HepG2 (cell line): Measurements from ENCODE around the gene NBPF4. TPM values are rescaled to one million over a fixed set of nuclear protein-coding genes. Genes with fewer than 3 reads are reported as not detected.

ENCODE experiments used
- ATAC-seq: fragments of 200-7000 bp; cut with Tn5 transposase; 3 replicates; pipeline ENCODE4 v1.9.1; 2020; ENCODE audit warnings: mild to moderate bottlenecking, moderate library complexity
- BruUV-seq: library from RNA; stranded (reverse); fragments of 400-500 nt; replicated peaks from 2 replicates; lab custom pipeline; 2021; lab: Mats Ljungman, UMichigan
- CTCF ChIA-PET: fragments of 300-600 bp; formaldehyde crosslinking; extraction: SDS; loops from one replicate; lab custom pipeline; 2021; ENCODE audit warnings: low total read pairs, inconsistent platforms, low intra/inter-chr PET ratio; lab: Yijun Ruan, JAX
- POLR2A ChIA-PET: fragments of 350-600 bp; sonication (Branson Sonifier 250); formaldehyde crosslinking; loops from one replicate; lab custom pipeline; 2020; ENCODE audit warnings: antibody characterized with exemption, inconsistent platforms; lab: Yijun Ruan, JAX
- DNase-seq: peaks from one replicate; pipeline ENCODE4 v3.0.0-alpha.2; 2015; ENCODE audit warnings: low spot score
- FAIRE-seq: peaks from 3 replicates; lab custom pipeline; 2011; peaks lifted over from hg19 to GRCh38; lab: Jason Lieb, UNC
- H2AFZ ChIP-seq: one replicate; pipeline ENCODE4 v1.6.1; 2011; ENCODE audit warnings: low read length, inconsistent platforms
- H3K27ac ChIP-seq: fragments of 300-600 bp; 3 replicates; pipeline ENCODE4 v1.8.0; 2011; ENCODE audit warnings: mixed run types, mild to moderate bottlenecking, mixed read lengths, low read length, inconsistent platforms; ENCODE audit not compliant: insufficient read depth; ENCODE audit errors: extremely low read length
- H3K27me3 ChIP-seq, 2 experiments: fragments of 200-600 bp in 1 of 2; 2 replicates in 1 of 2; 3 replicates in 1 of 2; pipeline versions ENCODE4 v1.6.0 to v1.8.0; 2011; ENCODE audit warnings: low read length in 2 of 2, mild to moderate bottlenecking in 2 of 2, moderate library complexity in 2 of 2, inconsistent platforms in 1 of 2; ENCODE audit not compliant: insufficient read depth in 2 of 2, control insufficient read depth in 1 of 2
- H3K36me3 ChIP-seq, 2 experiments: fragments of 200-600 bp in 1 of 2; replicated peaks in 1 of 2; 2 replicates in 1 of 2; 3 replicates in 1 of 2; pipeline versions ENCODE4 v1.5.1 to v1.8.0; 2011; ENCODE audit warnings: low read length in 2 of 2, inconsistent platforms in 1 of 2; ENCODE audit not compliant: insufficient read depth in 2 of 2, control insufficient read depth in 1 of 2
- H3K4me1 ChIP-seq: 2 replicates; pipeline ENCODE4 v1.5.1; 2012; ENCODE audit warnings: low read length, inconsistent platforms; ENCODE audit not compliant: insufficient read depth
- H3K4me2 ChIP-seq: 2 replicates; pipeline ENCODE4 v1.6.0; 2011; ENCODE audit warnings: low read depth, low read length, inconsistent platforms
- H3K4me3 ChIP-seq, 3 experiments: fragments of 200-600 bp in 1 of 3; sonication (generic), shearing (Covaris generic) in 1 of 3; replicated peaks in 1 of 3; 2 replicates each; pipeline ENCODE4 v1.5.1; 2011 to 2016; ENCODE audit warnings: low read length in 3 of 3, inconsistent platforms in 2 of 3, low read depth in 2 of 3, mild to moderate bottlenecking in 2 of 3, control low read depth in 1 of 3, mixed read lengths in 1 of 3; ENCODE audit not compliant: insufficient read depth in 1 of 3
- H3K79me2 ChIP-seq: one replicate; pipeline ENCODE4 v1.6.1; 2011; ENCODE audit warnings: low read length, inconsistent platforms; ENCODE audit not compliant: insufficient read depth
- H3K9ac ChIP-seq: 2 replicates; pipeline ENCODE4 v1.6.0; 2011; ENCODE audit warnings: mild to moderate bottlenecking, low read depth, low read length, inconsistent platforms; ENCODE audit not compliant: insufficient read depth
- H3K9me3 ChIP-seq: 2 replicates; pipeline ENCODE4 v1.5.1; 2012; ENCODE audit warnings: mild to moderate bottlenecking, low read length
- H4K20me1 ChIP-seq: 2 replicates; pipeline ENCODE4 v1.6.0; 2011; ENCODE audit warnings: inconsistent platforms, mild to moderate bottlenecking, low read length, moderate library complexity; ENCODE audit not compliant: insufficient read depth
- NFAT5 ChIP-seq: sonication (generic); formaldehyde crosslinking; IDR thresholded peaks from 2 replicates; pipeline ENCODE4 v1.4.0; 2020; ENCODE audit warnings: missing genetic modification reagents
- ZNF605 ChIP-seq: sonication (generic); formaldehyde crosslinking; IDR thresholded peaks from 2 replicates; pipeline ENCODE4 v1.8.0; 2022; ENCODE audit warnings: mild to moderate bottlenecking, missing genetic modification reagents
- ZSCAN25 ChIP-seq: sonication (generic); formaldehyde crosslinking; IDR thresholded peaks from 2 replicates; pipeline ENCODE4 v1.8.0; 2022; ENCODE audit warnings: mild to moderate bottlenecking, missing genetic modification reagents
- WGBS: methylation state at CpG from one replicate; pipeline ENCODE4 v1.1.6; 2017; ENCODE audit warnings: low lambda C conversion rate; 5-methylcytosine and 5-hydroxymethylcytosine counted together
- in situ Hi-C: cut with HindIII; loops from 2 replicates; pipeline ENCODE4 v1.10.0; 2017; ENCODE audit warnings: low pct_unique_long_range_greater_than_20kb; ENCODE audit not compliant: extremely low pct_ligation_motif_present
- intact Hi-C: fragments of 100-400 bp; cut with micrococcal nuclease; formaldehyde crosslinking; loops from one replicate; pipeline ENCODE4 v1.10.0; 2022; ENCODE audit not compliant: unreplicated experiment
- polyA plus RNA-seq, 8 experiments: library from polyadenylated mRNA; depleted of rRNA in 3 of 8; stranded (reverse) in 7 of 8; unstranded in 1 of 8; fragments of >200 nt; fragmentation: Illumina TruSeq in 4 of 8; extraction: Trizol in 4 of 8; gene quantifications; 2 replicates each; pipeline versions ENCODE4 v1.2.1 to v1.2.3, GENCODE V29; 2011 to 2016; ENCODE audit warnings: low read depth in 4 of 8, missing spikeins in 1 of 8, mixed read lengths in 1 of 8; ENCODE audit not compliant: insufficient read depth in 1 of 8
- total RNA-seq, 5 experiments: library from RNA; depleted of rRNA; stranded (reverse); fragments of >200 nt; fragmentation: Illumina TruSeq; extraction: Trizol; gene quantifications; 2 replicates each; pipeline ENCODE4 v1.2.3, GENCODE V29; 2016; ENCODE audit warnings: low read depth in 1 of 5

The NBPF4 gene
- total and polyA plus RNA-seq, 2 of the 13 experiments (the other 11 are each of a cell fraction or from before 2014, with no cell fraction given), result not detected

- Histone ChIP-seq H3K4me3 (no peak overlapping the region), H3K4me2 (no peak overlapping the region), H3K79me2 (no peaks in the 10 kb centered on the region), H3K27ac (no peak overlapping the region), H3K9me3 (peaks cover 5% of the 10 kb centered on the region; the same call in 1 of the 2 replicates), H2AFZ (no peak overlapping the region), H3K9ac (no peak overlapping the region), H3K36me3 (0 out of 5 replicates have a peak, but pooled peaks cover 0 to 7% of the 10 kb centered on the region in 2 experiments), H3K27me3 (no peaks in the 10 kb centered on the region), H4K20me1 (no peaks in the 10 kb centered on the region), H3K4me1 (no peaks in the 10 kb centered on the region)
- 47% methylated on average over 5 of the region's 5 CpGs for WGBS
- POLR2A ChIA-PET, result no interaction called here
- DNase-seq, result no peak
- TF ChIP-seq ZNF605 (no peak), NFAT5 (CRISPR knock-in tag) (no peak), ZSCAN25 (CRISPR knock-in tag) (no peak)
- no peak for FAIRE-seq
- CTCF ChIA-PET, result no interaction called here
- no peak for ATAC-seq
- intact Hi-C loops, result no loop called here
- BruUV-seq, result no TSS peak
- in situ Hi-C loops, result no loop called here
Measured at GRCh38 chr1:108190686-108191416, 53.0 kb downstream of the NBPF4 start.
